Lung microvascular endothelial cell (primary cell): ENCODE measurements around the gene ZNF423. TPM values are rescaled to one million over a fixed set of nuclear protein-coding genes. Genes with fewer than 3 reads are reported as not detected.

ENCODE experiments used
- DNase-seq, 2 donors: peaks; one replicate each; pipeline versions ENCODE4 v3.0.0 to v3.0.0-alpha.2; 2010; ENCODE audit warnings: low read depth in 2 of 2
- total RNA-seq: library from RNA; depleted of rRNA; stranded (reverse); fragments of >200 nt; gene quantifications from 2 replicates; pipeline ENCODE4 v1.2.1, GENCODE V29; 2014

ZNF423 gene
- total RNA-seq, 1 donor from 2014 or later, result 6.5 TPM

DNA sequence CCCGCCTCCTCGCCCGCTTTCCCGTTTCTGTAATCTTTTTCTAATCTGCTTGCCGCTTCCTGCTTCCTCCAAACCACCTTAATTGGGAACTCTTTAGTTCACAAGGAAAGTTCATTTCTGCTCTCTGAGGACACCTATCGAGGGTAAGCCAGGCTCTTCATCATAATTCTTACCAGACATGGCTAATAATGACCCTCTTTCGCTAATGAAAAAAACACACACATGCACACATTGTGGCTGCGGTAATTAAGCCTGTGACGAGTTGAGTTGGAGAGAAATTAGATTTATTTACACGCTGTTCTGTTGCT, 100.6 kb downstream of the ZNF423 start:
- peak; percentile 38 to 41 for DNase-seq

DNA sequence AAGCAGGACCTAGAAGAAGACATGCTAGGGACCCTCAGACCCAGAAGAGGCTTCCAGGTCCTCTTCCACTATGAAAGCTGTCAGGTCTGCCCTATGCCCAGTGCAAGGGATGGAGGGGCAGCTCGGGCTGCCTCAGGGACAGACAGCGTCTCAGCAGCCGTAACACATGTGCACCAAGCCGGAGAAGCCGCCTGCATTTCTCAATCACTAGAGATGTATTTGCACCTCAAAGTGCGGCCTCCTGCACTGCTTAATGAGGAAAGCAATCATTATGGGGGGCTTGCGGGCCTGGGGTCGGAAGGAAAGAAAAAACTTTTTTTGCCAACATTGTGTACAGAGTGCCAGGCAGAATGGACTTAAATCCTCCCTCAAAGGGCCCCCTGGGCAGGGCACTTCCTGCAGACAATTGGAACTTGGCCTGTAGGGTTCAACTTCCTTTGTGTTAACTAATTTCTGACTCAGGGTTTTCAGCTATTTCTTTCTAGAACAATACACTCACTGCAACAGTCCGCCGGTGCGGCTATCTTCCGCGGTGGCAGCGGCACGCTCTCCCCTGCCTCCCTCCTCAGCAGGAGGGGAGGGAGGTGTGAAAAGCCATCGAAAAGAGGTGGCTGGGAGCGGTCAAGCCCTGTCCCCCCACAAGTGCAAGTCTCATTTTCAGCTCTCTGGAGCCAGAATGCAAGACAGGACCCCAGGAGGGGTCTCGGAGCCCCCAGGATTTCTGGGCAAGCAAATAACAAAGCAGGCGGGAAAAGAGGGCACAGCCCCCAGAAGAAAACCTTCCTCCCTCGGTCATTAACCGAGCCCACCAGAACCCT, 101.2 kb downstream of the ZNF423 start:
- DNase-seq, result peak; percentile 48 to 54

DNA sequence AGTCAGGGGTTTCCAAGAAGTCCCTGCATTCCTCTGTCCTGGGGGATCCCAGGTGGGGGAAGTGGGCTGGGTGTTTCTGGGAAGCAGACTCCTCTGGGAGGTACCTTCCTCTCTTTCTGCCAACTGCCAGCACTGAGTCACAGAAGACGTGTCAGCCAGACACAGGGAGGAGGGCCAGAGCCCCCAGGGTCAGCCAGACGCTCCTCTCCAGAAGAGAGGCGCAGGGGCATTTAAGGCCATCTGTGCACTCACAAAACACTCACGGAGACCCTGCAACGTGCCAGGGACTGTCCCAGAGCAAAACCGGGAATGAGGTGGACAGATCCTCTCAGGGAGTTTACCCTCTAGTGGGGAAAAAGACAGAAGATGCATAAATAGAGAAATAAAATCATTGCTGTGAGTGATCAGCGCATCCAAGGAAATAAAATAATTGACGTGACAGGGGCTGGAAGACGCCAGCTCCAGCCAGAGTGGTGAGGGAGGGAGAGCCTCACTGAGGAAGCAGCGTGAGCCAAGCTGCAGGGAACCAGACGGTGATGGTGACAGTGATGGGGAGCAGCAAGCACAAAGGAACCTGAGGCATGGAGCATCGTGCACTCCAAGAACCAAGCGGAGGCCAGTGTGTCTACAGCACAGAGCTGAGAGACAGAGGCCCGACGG, 105.4 kb downstream of the ZNF423 start:
- DNase-seq, result no peak

DNA sequence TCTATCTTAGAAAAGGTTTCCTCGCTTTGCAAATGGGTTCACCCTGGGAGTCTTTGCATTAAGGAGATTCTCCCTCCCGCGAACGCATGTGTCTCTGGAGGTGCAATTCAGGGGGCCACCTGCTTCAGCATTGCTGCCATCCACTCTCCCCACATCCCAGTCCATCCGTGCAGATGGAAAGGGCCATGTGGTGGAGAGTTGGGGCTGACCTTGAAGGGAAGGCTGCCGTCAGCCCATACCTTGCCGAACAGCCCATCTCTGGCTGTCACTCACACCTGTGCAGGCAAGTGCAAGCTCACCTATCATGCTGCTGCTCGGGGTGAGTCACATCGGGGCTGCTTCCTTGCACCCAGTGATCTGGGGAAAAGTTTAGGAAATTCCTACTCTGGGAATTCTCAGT, 106.1 kb downstream of the ZNF423 start:
- DNase-seq, result no peak

DNA sequence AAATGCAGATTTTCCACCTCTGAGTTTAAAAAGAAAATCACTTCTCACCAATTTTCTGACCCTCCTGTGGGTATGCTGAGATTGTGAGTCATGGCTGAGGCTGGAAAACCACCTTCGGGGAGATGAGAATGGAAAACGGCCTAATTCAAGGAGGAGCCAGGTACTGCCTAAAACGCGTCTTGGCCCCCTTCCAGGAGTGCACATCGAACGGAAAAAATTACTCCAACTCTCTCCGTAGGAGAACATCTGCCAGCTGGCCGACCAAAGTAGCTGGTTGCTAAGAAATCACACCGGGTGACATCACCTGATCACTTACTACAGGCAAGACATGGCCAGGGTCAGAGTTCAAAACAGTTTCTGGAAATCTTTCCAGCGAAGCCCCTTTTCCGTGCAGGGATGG, 107.6 kb downstream of the ZNF423 start:
- peak in 1 of 2 donors; percentile 58 for DNase-seq

DNA sequence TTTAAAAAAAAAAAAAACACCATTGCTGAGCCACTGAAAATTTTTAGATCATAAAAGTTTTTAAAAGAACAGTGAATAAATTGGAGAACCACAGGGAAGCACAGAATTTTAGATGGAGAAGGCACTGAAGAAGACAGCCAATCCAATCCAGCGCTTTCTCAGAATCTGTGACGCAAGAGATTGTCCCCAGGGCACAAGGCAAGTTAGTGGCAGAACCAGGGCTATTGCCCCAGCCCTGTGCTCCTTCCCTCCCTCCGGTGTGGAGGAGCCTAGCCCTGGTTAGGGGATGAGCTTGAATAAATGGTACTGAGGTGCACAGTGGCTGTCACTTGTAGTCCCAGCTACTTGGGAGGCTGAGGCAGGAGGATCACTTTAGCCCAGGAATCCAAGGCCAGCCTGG, 108.3 kb downstream of the ZNF423 start:
- no peak for DNase-seq

DNA sequence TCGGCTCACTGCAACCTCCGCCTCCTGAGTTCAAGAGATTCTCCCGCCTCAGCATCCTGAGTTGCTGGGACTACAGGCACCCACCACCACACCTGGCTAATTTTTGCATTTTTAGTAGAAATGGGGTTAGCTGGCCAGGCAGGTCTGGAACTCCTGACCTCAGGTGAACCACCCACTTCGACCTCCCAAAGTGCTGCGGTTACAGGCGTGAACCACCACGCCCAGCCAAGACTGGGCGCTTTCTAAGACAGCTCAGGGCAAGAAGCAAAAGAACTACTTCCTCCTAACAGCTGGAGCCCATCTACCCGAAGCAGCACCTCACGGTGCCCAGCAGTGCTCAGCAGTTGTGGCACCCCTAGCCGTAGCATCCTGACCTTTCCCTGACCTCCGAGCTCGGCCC, 109.4 kb downstream of the ZNF423 start:
- DNase-seq, result no peak

DNA sequence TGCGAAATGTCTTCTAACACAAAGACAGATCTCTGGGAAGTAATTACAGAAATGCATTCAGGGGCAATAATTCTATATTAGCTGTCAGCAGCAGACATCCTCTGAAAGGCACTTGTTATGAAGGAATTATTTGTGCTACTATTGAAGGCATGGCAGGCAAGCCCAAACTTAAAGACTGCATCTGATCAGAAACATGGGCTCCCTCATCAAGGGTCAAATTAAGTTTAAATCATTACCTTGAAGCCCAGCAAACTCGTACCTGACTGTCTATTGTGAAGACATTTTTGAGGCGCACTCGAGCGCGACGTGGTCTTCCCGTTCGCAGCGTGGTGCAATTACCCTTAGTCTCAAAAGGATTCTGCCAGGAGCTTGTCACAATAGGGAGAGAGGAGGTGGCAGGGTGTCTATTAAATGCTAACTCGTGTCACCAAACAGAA, 110.6 kb downstream of the ZNF423 start:
- no peak for DNase-seq

DNA sequence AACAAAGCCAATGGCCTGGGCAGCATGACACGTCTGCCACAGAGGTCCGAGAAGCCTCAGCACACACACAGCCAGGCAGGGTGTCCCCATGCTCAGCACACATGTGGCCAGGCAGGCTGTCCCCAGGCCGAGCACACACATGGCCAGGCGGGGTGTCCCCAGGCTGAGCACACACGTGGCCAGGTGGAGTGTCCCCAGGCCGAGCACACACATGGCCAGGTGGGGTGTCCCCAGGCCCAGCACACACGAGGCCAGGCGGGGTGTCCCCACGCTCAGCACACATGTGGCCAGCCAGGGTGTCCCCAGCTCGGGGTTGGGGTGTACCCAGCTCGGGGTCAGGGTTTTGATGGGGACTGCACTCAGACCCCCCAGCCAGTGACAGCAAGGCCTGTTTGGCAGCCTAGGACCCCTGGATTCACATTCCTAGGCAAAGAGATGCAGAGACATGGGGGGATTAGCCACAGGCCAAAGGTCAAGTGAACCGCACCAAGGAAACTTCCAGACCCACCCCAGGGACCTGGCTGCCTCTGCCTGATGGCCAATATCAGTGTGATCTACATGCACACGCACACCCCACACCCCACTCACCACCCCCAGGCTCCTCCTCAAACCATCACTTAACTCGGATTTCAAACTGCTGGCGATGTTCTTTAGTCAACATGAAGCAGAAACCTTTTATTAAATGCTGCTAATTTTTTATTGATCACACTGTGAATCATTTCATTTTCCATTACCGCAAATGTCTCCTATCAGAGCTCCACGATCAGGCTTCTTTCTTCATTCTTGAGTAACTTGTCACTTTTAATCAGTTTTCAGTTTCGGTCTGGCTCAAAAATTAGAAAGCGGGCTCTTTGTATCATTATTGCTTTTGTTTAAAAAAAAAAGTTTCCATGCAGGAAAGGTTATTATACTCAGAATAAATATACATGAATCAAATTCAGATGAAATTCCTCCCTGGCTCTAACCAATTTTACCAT, 111.4 kb downstream of the ZNF423 start:
- no peak for DNase-seq

DNA sequence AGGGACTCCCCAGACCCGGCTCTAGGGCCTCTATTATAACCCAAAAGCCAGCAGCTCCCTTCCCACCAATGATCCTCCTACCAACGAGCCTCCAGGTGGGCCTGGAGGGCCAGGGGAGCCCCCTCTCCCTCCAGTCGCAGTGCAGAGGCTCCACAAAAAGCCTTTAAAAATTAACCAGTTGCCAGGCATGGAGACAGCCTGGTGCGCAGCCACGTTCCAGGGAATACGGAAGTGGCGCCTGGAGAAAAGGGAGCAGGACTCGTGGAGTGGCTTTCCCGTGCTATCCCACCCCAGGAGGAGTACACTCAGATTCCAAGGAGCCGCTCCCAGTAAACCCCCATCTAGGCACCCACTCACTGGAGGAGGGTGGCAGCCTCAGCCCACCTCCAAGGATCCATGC, 112.3 kb downstream of the ZNF423 start:
- DNase-seq, result no peak

DNA sequence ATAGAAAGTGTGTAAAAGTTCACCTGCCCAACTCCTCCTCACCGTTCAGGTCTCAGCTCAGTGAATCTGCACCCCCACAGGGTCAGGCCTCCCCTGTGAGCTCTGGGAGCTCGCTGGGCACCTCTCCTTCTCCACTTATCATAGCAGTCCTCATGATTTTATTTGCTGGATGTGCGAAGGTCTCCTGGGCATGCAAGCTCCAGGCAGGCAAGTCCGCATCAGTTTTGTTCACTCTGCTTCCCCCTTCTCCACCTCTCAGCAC, 112.8 kb downstream of the ZNF423 start:
- no peak for DNase-seq

DNA sequence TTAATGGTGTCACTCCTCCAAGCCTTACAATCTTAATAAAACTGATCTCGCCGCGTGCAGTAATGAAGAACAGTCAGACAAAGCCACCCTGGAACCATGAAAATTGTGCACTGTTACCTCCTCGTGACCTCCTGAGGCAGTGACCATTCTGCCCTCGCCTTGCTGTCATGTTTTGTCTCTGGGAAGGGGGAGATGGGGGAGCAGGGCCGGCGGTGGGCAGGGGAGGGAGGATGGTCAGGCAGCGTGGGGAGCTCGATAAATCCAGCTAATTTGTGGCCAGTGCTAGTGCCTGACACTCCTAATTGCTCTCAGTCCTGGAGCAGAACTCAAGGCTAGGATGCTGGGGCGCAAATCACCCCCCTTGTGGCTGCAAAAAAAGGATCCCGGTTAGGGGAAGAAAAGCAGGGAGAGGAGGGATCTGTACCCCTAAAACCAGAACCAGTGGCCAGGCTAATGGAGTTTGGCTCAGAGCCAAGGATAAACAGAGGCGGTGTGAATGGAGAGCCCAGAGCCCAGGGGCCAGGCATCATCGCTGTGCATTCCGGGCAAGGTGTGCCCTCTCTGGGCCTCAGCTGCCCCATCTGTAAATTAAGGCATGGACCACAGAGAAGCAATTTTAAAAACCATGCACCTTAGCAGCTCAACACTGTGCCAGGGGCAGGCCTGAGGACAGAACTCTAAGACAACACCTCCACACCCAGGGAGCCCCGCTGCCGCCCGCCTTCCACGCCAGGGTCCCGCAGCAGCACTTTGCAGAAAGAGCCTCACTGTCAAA, 113.3 kb downstream of the ZNF423 start:
- no peak for DNase-seq

DNA sequence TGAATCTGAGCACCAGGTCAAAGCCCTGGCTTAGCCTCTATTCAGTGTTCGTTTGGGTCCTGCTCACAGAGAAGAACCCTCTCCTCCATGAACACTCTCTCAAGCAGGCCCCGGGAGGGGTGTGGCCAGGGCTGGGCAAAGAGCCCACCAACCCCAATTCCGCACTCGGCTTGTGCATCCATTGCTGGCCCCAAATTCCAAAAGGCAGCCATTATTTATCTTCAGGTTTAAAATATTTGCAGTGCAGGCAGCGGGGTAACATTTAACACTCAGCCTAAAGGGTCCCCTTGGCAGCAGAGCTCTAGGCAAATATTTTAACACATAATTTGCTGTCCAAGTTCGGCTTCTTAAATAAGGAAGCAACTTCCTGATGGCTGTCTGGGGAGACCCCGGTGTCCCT, 115.7 kb downstream of the ZNF423 start:
- DNase-seq, result no peak

DNA sequence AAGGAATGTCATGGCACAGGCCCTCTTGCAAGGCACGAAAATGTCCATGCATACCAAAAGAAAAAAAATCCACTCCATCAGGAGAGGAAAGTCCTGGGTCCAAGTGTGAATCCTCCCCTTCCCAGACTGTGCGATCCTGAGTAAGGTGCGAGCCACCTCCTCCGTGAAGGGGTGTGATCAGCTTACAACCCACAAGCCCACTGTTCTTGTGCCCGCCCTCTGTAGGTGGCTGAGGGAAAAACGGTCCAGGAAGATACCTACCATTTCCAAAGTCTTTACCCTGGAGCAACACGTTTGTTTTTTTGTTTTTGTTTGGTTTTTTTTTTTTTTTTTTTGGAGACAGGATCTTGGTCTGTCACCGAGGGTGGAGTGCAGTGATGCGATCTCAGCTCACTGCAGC, 116.5 kb downstream of the ZNF423 start:
- peak in 1 of 2 donors; percentile 16 for DNase-seq

DNA sequence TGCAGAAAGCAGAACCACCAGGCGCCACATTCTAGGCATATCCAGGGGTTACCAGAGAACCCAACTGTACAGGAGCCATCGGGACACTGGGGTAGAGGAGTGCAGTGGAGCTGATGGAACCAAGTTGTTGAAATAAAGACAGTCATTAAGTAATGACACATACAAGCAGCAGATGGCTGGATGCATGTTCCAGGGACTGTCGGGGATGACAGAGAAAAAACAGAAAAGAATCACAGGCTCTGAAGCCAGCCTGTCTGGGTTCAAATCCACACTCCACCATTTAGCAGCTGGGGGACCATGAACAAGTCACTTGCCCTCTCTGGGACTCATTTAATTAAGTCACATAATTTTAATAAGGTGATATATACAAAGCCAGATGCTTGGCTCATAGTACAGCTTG, 117.1 kb downstream of the ZNF423 start:
- no peak for DNase-seq

DNA sequence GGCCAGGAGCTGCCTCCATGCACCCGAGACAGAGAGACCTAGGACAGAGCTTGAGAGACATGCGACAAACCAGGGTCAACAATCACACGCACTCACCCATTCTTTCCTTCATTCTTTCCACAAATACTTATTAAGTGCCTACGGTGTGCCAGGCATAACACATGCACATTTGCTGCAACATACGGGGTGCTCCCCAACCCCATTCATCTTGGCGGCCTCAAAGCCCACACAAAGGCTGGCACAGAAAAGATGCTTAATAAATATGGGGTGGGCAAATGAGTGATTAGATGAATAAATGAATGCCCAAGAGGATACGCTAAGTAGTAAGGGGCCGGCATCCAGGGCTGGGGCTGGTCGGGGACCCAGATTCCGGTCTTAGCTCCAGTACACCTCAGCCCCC, 117.9 kb downstream of the ZNF423 start:
- DNase-seq, result no peak

DNA sequence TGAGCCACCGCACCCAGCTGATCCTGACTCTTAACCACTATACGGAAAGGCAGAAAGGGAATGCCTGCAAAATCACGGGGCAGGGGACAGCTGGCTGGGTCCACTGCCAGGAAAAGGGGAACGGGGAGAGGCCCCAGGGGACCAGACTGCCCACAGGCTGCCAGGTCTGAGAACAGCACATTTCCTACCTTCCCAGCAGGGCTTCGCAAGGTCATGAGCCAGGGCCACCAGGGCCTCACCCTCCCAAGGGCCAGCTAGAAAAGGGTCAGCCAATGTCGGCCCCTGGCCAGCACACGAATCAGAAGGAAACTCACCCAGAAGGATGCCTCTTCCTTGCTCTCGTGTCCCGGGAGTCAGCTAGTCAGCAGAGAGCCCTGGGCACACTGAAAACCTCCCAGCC, 118.4 kb downstream of the ZNF423 start:
- peak in 1 of 2 donors; percentile 14 for DNase-seq

DNA sequence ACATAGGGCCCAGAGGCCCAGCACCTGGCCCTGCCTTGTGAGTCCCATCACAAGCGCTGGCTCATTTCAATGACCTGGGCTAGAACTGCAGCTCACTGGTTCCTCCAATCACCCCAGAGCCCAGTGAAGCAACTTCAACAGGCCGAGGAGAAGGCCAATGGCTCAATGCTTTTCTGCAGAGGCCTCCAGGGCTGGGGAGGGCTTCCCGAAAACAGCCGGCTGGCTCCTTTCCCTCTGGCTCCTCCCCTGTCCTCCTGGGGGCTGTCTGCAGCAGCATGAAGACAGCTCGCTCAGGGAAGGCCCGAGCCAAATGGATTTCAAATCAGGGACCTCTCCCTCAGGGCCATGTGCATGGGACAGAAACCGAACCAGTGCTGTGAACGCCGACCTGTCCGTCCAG, 121.6 kb downstream of the ZNF423 start:
- no peak for DNase-seq

DNA sequence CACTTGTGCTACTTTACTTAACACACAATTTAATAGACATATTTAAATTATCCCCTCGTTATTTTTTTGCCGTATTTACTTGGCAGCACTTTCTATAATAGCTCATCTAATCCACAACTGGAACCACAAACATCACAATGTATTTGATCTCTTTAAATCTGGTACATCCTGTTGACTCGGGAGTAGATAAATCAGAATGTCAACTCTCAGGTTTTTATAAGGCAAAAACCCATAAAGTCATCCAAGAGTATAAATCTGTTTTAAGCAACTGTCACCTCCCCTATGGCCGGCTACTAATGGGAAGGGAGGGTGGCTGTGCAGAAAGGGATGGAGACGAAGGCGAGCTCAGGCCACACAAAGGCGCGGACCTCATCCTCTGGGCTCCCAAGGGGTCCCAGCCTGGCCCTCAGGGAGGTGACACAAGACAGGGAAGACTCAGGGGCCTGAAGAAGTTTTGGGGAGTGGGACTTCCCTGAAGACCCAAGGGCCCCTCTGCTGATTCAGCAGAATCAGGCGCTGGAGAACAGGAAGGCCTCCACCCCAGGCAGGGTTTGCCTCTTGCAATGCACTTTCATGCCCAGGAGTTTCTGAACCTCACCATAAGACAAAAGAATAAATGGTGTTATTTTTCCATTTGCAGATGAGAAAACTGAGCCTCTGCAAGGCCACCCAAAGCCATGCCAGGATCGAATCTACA, 122.5 kb downstream of the ZNF423 start:
- no peak for DNase-seq

DNA sequence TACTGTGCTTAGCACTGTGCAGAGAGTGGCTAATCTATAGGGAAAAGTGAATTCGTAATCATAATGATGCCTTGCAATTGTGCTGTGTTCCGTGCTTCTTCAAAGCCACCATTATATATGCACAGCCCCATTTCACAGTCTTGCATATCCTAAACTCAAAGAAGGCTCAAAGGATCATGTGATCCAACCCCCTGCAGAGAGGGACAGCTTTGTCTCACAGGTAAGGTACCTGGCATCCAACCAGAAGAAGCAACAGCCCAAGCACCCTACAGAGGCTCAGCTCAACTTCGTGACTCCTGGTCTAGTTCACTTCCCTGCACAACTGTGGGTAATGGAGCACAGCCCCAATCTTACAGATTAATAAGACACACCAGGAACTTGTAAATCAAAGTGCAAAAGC, 124.0 kb downstream of the ZNF423 start:
- DNase-seq, result no peak

DNA sequence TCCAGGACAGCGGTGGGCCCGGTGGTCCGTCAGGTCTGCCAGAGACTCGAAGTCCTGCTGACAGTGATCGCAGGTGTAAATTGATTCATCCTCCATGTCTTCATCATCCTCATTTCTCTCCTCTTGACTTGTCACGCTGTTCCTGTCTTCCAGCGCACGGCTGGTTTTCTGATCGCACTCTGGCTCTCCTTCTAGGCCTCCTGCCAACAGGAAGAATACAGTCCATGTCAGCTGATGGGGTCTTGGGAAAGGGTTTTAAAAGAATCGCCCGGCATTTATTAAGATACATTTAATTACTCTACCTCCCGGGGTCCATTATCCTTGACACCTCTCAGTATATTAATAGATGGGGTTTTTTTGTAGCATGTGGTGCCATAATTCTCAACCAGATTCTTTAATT, 125.1 kb downstream of the ZNF423 start:
- no peak for DNase-seq
